NCI-H345 treated with DMSO at 0.1 percent for 48 hours (cell line): Measurements from ENCODE around the gene SLC44A5.
"Not testable (repeated sequence)": the region's sequence is repeated elsewhere in the genome, so short reads cannot be mapped to it uniquely, and the experiment has no call there.

Source experiments
- DNase-seq: peaks from one replicate; lab custom pipeline; 2025; ENCODE audit not compliant: unreplicated experiment; lab: John Stamatoyannopoulos, UW

SLC44A5 gene

DNA sequence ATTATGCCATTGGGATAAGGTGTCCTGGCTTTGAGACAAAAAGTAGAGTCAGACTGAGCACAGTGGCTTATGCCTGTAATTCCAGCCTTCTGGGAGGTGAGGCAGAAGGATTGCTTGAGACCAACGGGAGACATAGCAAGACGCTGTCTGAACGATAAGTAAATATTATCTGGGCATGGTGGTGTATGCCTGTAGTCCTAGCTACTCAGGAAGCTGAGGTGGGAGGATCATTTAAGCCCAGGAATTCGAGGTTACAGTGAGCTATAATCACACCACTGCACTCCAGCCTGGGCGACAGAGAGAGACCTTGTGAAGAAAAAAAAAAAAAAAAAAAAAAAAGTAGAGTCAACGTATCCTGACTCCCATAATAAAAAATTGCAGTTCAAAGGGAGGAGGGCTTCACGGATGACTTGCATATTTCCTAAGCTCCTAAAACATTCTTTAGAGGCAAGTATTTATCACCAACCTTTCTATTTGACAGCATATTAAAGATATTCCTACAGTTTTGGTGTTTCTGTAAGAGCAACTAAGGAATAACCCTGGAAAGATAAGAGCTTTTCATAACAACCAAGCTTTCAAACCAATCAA lies 141.2 kb downstream of the SLC44A5 start:
- no peak for DNase-seq

DNA sequence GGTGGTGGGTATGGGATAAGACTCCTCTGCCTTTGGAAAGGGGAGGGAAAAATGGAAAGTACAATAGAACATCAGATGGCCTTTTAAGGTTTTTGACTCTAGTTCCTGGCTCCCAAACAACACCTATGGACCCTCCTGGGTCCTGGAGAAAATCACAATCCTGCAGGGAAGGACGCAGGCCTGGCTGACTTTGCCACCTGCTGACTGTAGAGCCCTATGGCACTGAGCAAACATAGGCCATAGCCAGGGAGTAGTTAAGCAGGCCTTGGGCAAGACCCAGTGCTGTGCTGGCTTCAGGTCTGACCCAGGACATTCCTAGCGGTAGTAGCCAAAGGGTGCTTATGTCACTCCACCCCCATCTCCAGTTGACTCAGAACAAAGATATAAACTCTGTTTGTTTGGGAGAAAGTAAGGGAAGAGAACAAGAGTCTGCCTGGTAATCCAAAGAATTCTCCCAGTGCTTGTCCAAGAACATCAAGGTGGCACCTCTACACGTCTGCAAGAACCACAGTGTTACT lies 149.0 kb downstream of the SLC44A5 start:
- no peak for DNase-seq

DNA sequence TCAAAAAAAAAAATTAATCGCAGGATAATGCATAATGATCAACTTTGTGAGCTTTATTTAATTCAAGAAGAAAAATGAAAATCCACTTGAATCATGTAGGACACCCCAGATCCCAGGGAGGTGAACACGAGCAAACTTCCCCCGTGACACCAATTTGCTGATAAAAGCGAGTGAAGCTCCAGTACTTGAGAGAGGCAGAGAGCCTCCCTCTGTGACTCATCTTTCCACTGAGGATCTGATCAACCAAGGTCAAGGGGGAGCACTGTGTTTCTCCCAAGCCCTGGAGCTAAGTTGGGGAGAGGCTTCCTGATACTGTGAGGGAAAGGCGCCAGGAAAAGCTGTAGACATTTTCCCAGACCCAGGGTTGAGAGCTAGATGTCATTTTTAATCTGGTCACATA lies 160.9 kb downstream of the SLC44A5 start:
- DNase-seq = no peak

DNA sequence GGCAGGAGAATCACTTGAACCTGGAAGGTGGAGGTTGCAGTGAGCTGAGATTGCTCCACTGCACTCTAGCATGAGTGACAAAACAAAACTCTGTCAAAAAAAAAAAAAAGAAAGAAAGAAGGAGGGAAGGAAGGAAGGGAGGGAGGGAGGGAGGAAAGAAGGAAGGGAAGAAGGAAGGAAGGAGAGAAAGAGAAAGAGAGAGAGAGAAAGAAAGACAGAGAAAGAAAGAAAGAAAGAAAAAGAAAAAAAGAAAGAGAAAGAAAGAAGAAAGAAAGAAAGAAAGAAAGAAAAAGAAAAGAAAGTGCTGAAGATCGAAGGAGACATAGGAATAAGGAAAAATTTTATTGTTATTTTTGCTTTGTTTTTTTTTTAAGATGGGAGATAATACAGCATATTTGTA lies 166.7 kb downstream of the SLC44A5 start:
- DNase-seq = no peak

DNA sequence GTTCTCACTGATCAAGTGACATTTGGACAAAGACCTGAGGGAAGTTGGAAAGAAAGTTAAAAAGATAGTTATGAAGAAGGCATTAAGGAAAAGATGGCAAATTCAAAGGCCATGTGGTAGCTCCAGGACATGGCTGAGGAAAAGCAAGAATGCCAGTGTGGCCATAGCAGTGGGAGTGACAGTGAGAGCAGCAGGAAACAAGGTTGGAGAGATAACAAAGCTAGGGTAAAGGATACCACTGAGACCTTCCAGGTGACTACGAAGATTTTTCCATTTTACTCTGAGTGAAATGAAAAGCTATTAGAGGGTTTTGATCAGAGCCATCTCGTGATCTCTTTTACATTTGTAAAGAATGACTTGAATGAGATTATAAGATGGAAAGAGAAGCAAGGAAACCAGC lies 170.6 kb downstream of the SLC44A5 start:
- DNase-seq = no peak

DNA sequence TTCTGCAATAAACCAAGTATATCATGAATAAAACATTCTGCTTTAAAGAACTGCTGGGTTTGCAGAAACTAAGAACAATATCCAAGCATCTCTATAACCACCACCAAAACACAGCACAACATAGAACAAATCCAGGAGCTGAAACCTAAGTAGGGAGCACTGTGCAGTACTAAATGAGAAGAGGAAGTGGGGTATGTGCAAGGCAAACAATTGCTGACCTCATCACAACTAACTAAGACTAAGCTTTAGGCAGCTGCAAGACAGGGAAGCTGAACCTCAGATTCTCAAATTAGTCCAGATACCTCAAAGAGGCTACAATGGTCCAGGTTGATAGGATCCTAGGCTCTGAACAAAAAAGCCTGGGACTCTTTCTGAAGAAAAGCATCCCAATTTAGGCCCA lies 172.6 kb downstream of the SLC44A5 start:
- no peak for DNase-seq

DNA sequence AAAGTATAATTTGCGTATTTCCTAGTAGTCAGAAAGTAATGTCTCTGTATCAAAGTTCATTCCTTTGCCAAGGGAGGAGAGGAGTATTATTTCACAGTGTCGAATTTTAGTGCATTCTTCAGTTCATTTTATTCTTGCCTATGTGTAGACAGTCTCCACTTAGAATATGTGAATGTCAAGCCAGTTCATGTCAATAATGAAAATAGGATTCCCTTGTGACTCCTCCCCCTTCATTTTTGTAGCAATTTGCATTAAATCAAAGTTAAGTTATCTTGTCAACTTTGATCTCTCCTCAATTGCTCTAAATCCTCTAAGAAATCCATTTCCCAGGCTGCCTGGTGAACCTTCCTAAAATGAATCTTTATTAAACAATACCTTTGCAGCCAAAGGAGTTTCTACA lies 179.1 kb downstream of the SLC44A5 start:
- DNase-seq = no peak

DNA sequence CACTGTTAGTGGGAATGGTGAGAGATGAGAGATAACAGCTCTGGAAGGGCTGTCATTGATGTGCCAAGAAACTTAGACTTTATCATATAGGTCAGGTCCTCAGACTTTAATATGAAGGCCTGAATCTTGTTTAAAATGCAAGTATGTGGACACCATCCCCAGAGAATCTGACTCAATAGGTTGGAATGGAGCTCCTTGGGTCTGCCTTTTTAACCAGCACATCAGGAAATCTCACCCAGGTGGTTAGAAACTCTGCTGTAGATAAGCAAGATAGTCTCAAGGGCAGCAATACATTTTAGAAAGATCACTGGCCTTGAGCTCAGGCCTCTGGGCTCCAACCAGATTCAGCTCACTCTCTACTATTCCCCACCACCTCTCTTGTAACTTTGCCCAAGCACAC lies 180.4 kb downstream of the SLC44A5 start:
- no peak for DNase-seq

DNA sequence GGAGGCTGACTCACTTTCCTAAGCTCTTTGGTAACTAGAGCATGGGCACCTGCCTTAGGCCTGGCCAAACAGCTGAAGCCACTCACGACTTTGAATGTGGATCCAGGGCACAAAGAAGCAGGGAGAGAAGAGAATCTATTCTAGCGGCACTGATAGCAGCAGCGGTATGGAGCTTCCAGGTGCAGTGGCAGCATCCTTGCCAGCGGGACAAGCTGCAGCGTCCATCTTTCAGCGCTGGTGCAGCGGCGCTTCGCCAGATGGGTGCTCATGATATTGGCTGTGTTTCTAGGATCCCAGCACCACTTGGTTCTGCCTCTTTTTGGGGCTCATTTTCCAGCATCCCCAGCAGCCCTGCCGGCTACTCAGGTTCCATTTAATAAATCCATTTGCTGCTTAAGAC lies 184.2 kb downstream of the SLC44A5 start:
- DNase-seq = no peak

DNA sequence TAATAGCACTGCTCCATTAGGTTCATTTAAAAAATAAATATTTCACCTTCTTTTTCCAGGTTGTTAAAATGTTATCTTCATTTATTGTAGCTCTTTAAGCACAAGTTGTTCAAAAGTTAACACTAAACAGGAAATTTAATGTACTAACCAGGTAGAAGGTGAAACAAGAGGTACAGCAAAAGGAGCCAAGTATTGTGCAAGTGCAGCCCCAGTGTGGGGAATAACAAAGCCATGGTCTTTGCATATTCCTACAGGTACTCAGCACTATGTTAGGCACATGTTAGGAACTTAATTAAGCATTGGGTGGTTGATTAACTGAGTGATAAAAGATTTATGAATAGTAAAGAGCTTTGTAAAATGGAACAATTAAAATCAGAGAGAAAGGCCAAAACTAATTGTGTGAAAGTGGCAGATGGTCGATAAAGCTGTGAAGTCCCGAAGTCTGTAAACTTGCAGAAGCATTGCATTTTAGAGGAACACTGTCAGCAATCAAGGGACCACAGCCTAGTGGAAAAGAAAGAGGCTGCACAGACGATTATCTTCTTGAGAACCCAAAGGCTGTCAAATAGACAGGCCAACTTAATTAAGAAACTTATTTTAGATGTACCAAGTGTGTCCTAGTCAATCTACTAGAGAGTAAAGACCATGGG lies 185.8 kb downstream of the SLC44A5 start:
- DNase-seq = no peak

DNA sequence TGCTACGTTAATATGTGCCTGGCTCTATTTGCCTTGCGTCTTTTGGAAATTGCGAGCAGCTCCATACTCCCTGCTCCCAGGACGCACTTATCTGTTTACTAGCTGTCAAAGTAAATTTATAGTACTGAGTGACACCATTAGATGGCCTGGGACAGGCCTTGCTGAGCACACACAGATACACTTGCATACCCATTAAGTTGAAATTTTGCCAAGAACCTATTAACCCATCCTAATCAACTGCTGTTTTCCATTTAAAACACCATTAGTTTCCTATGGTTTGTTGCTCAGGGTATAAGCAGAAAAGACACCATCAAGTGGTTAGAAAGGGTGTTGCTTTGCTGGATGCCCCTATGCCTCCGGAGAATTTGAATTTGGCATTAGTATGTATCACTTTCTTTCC lies 187.3 kb downstream of the SLC44A5 start:
- no peak for DNase-seq

DNA sequence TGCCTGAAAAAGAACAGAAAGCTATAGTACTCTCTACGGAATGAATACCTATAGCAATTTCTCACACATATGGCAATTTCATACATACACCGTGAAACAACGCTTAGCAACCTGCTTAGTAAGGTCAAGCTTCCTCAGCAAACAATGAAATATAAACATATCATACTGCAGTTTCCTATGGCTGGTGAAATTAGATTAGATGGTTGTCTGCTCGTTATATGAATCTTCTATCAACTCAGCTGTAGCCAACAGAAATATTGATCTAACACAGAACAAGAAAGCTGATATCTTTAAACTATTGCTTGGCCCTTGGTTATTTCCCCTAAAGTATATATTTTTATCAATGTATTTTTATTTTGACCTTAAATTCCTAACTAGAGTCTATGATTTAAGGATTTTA lies 187.8 kb downstream of the SLC44A5 start:
- no peak for DNase-seq

DNA sequence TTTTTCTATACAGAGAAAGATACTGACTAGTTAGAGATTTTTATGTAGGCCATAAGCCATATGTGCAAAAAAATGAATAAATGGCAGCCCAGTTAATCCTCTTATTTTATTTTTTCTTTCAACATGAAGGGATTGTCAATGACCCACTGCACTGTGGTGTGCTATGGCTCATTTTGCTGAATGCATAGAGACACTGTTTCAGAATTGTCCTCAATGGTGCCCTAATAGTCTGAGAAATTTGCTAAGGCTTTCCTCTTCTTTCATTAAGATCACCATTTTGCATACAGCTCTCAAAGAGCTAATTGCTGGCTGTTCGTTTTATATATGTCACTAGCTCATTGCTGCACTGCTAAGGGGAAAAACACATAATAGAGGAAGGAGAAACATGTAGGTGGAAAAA lies 189.5 kb downstream of the SLC44A5 start:
- no peak for DNase-seq

DNA sequence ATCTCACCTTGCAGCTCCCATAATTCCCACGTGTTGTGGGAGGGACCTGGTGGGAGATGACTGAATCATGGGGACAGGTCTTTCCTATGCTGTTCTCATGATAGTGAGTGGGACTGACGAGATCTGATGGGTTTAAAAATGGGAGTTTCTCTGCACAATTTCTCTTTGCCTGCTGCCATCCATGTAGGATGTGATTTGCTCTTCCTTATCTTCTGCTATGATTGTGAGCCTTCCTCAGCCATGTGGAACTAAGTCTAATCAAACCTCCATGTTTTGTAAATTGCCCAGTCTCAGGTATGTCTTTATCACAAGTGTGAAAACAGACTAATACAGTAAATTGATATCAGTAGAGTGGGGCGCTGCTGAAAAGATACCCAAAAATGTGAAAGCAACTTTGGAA lies 195.7 kb downstream of the SLC44A5 start:
- DNase-seq = no peak

DNA sequence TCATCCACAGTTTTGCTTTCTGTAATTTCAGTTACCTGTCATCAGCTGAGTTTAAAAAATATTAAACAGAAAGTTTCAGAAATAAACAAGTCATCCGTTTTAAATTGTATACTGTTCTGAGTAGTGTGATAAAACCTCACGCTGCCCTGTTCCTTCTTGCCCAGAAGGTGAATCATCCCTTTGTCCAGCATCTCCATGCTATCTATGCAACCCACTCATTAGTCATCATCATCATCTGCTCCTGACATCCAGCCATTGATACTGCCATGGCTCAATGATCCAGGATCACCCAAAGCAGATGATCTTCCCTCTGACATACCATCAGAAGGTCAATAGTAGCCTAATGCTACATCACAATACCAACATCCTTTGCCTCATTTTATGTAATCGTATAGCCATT lies 198.3 kb downstream of the SLC44A5 start:
- no peak for DNase-seq

DNA sequence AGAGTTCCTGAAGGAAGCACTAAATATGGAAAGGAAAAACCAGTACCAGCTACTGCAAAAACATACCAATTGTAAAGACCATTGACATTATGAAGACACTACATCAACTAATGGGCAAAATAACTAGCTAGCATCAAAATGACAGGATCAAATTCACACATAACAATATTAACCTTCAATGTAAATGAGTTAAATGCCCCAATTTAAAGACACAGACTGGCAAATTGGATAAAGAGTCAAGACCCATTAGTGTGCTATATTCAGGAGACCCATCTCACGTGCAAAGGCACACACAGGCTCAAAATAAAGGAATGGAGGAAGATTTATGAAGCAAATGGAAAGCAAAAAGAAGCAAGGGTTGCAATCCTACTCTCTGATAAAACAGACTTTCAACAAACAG lies 206.2 kb downstream of the SLC44A5 start:
- DNase-seq = not testable (repeated sequence)

DNA sequence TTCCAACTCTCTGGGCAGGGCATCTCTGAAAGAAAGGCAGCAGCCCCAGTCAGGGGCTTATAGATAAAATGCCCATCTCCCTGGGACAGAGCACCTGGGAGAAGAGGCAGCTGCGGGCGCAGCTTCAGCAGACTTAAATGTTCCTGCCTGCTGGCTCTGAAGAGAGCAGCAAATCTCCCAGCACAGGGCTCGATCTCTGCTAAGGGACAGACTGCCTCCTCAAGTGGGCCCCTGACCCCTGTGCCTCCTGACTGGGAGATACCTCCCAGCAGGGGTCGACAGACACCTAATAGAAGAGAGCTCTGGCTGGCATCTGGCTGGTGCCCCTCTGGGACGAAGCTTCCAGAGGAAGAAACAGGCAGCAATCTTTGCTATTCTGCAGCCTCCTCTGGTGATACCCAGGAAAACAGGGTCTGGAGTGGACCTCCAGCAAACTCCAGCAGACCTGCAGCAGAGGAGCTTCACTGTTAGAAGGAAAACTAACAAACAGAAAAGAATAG lies 207.7 kb downstream of the SLC44A5 start:
- not testable (repeated sequence) for DNase-seq

DNA sequence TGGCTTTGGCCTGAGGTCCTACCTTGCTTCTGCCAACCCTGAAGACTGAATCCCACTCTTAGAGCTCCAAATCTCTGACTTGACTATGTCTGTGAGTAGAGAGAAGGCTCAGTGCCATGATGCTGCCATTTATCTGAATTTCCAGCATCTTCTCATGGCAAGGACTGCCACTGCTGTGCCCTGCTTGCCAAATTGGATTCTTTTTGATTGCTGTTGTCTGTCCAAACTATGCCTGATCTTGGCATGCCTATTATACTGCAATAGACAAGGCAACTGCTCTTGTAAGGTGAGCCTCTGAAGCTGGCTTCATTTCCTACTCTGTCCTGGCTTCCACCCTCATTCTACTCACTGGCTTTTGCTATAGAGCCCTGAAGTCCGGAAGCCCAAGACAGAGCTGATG lies 210.2 kb downstream of the SLC44A5 start:
- DNase-seq = no peak

DNA sequence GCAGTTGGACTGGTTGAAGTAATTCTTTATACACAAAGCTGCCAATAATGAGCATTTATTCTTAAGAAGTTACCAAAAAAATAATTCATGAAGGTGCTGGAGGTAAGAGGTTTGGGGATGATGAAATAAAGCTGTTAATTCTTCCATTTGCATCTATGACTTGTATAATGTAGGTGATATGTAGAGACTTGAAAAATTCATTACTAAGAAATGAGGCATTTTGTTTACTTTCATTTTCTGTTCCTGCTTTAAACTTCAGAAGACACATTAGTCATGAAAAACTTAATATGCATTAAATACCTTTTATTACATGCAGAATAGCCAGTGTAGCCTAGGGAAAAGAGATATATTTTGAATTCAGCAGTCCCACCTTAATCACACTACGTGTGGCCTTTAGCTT lies 214.2 kb downstream of the SLC44A5 start:
- no peak for DNase-seq

DNA sequence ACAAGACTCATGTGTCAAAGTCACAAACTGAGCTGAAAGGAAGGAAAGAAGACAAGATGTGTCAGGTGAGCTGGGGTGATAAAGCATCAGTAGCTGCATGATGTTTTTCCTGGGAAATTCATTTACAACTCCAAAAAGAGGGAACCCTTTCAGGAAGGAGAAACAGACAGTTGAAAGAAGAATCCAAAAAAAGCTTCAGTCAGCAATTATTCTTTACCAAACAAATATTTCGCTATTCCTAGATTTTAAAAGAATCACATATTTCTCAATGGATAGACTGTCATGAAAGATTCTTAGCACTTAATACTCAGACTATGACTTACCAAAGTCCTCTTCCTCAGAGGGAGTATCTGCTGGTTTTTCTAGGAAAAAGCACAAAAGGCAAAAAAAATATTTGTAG lies 214.7 kb downstream of the SLC44A5 start:
- DNase-seq = no peak

DNA sequence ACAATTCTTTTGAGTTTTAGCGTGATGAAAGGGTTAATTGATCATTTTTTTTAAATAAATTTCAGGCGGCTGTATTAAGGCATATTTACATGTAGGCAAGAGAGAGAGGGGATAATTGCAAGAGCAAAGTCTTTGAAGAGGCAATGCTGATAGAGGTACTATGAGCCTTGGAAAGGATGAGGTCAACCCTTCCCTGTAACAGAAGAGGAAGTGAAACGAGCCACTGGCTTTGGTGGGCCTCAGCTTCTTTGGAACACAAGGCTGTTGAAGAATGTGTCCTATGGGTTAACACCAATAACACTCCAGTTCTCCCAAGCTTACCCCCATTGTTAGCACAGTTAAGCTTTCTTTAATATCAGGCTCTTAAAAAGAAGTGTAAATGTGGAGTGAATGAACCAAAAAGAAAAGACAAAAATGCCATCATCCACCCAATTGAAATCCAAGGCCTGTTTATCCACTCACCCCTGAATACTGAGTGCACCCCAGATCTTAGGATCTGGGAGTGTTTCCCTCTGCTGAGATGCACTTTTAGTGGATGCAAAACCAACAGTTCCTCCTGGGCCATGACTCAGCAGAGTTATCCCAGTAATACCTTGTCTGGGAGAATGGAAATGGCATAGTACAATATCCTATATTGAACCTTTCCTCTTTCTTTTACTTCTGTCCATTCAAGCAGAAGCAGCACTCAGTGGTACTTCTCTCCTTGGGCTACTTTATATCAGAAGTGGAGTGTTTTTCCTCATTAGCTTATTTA lies 216.4 kb downstream of the SLC44A5 start:
- DNase-seq = no peak

DNA sequence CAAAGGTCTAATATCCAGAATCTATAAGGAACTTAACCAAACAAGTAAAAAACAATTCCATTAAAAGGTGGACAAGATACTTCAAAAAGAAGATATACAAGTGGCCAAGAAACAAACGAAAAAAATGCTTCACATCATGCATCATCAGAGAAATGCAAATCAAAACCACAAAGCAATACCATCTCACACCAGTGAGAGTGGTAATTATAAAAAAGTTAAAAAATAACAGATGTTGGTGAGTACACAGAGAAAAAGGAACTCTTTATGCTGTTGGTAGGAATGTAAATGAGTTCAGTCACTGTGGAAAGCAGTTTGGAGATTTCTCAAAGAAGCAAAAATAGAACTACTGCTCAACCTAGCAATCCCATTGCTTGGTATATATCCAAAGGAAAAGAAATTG lies 218.6 kb downstream of the SLC44A5 start:
- DNase-seq = no peak
